HG03575 (cell line): ENCODE measurements around the gene MAD1L1.

ENCODE experiments used
- ATAC-seq: cut with Tn5 transposase; IDR thresholded peaks from one replicate; pipeline ENCODE4 v1.9.1; 2021; ENCODE audit not compliant: unreplicated experiment, insufficient number of reproducible peaks, low FRiP score; ENCODE audit errors: extremely low read depth

Gene MAD1L1

DNA sequence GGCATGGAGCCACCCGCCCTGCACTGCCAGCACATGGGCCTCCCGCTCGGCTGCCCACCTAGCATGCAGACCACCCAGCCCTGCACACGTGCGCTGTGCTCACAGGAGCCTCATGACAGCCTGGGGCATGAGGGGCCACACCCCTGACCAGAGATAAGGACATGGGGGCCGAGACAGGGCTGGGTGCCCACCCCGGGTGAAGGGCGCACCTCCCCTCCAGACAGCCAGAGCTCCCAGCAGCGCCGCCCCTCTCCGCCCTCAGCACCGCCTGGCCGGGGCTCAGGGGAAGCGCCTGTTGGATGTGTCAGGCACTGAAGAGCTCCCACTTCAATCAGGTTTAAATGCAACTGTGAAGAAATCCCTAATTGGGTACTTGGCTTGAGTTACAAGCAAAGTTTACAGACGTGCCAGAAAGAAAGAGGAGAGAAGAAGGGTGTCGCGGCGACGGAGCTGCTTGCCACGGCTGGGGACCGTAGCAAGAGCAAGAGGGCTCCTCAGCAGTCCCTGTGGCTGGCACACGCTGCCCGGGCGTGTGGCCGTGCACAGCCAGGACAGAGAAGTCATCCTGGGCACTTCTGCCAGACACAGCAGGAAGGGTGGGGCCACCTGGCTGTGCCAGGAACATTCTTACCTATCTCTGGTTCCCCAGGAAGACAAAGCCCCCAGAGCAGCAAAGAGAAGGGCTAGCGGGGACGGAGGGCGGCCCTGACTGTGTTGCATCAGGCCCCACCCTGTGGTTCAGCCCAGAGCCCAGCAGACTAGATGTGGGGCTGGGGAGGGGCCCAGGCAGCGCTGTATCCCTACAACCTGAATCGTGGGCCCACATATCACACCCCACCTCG is 315.3 kb downstream of the MAD1L1 start:
- ATAC-seq: no peak

DNA sequence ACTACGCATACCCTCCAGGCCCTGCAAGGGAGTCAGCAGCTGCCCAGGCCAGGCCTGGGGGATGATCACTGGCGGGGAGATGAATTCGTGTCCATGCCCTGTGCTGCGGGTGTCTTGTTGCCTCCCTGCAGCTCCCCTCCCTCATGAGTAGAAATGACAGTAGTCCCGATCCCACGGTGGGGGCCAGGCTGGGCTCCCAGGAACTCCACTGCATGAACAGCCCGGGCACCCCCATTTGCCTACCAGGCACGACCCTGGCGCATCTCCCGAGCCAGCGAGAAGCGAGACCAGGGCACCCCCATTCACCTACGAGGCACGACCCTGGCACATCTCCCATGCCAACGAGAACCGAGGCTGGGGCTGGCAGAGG is 316.2 kb downstream of the MAD1L1 start:
- ATAC-seq: no peak

DNA sequence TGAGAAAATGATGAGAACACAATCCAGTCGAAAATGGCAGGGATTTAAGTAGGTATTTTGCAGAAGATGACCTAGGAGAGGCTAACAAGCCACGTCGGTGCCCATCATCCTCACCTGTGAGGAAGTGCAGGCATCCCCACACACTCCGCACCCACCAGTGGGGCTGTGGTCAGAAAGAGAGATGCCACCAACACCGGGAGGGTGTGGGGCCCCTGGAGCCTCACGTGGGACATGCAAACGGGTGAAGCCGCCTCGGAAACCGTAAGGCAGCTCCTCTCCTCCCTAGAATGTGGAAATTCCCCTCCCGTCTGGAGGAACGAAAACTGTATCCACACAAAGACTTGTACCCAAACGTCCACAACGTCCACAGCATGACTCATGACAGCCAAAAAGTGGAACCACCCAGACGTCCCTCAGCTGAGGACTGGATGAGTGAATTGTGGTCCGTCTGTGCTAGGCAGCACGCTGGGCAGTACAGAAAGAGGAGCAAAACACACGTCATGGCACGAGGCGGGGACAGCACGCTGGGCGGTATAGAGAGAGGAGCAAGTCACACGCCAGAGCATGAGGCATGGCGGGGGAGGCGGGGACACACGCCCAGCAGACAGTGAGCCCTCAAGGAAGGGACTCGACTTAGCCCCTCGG is 316.7 kb downstream of the MAD1L1 start:
- no peak for ATAC-seq

DNA sequence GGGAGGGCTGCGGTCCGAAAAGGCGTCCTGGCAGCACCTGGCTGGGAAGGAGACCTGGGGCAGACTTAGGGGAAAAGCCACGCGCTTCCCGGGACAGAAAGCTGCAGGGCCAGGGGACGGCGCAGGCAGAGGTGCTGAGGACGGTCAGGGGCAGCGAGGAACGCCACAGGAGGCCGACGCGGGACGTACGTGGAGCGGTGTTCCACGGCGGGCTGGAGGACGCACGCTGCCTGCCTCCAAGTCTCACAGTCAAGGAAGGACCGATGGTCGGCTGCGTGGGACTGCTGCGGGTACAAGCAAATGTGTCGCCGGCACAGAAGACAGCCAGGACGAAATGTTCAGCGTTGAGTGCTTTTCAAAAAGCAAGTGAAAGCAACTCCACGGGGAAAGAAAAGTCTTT is 317.4 kb downstream of the MAD1L1 start:
- no peak for ATAC-seq

DNA sequence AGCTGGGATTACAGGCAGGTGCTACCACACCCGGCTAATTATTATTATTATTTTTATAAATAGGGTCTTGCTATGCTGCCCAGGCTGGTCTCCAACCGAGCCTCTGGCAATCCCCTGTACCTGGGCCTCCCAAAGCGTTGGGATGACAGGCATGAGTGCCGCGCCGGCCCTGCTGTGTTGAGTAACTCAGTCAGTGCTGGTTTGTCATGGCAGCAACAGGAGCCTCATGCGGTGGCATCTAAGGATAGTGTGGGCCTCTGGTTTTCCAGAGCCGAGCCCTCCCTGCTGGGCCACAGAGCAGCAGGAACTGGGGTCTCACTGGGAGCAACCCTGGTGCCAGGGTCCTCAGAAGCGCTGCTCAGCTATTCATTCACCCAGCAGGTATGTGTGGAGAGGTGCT is 318.0 kb downstream of the MAD1L1 start:
- ATAC-seq: no peak

DNA sequence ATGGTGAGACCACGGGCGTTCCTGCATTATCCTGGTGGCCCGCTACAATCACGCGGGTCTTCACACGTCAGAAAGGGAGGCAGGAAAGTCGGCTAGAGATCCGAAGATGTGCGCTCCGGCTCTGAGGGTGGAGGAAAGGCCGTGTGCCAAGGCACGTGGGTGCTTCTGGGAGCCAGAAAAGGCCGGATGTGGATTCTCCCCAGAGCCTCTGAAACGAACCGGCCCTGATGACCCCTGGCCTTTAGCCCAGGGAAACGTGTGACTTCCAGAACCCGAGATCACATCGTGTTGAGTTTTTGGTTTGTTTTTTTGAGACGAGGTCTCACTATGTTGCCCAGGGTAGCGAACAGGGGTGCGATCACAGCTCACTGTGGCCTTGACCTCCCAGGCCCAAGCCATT is 318.4 kb downstream of the MAD1L1 start:
- ATAC-seq: no peak

DNA sequence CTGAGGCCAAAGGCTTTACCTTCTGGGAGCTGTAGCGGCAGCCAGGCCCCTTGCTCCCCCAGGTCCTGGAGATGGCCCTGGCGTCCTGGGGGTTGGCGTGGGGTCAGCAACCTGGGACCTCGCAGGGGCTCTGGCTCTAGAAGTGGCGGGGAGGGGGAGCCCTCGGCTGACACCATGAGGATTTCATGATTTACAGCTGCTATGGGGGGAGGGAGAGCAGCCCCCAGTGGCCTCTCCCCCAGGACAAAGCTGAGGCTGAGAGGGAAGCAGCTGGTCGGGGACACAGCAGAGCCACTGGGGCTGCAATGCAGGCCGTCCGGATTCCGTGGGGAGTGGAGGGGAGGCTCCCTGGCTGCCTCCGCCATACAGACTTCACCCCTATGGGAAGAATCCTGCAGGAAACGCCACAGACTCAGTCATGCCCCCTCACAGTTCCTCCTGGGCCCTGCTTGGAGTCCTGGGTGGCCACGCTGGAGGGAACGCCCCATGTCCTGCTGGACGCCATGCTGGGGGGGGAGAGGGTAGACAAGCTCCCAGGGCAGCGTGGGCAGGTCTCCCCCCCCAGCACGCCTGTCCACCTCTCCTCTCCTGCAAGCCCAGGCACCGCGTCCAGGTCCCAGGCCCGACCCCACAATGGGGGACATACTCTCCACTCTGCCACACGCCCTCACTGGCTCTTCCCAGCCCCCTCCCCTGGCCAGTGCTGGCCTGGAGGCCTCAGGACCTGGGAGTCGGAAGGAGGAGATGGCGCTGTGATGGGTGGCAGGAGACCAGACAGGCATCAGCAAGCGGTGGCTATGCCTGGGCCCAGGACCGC is 319.1 kb downstream of the MAD1L1 start:
- ATAC-seq: no peak

DNA sequence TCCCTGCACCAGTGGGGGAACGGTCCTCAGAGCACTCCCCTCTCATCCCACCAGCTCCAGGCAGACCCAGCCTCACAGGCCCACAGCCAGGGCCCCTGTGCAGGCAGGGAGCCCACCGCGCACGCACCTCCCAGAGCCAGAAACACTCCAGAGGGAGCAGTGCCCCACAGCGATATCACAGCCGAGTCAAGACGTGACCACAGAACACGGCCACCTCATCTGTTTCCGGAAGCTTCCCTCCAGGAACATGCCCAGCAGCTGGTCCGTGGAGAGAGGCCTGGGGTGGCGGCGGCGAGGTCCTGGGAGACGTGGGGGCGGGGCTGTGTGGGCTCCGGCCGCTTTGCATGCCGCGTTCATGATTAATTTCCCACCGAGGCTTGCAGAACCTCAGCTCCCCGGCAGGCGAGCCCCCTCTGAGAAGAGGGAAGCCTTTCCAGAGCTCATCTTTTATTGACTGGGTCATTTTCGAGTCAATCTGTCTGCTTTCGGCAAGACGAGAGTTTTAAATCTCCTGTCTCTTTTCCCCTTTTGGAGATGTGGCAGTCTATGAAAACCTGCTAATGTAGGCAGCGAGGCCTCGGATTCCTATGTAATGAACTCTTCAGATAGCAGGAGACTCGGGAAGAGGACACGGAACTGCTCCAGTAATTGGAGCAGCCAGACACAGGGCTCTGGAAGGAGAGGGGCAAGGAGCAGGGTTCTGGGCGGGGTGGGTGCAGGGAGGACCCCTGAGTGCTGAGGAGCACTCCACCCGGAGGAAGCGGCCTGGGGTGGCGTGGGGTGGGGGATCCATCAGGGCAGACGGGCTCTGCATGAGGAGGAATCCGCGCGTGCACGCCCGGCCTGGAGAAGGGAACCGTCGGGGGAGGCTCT is 319.9 kb downstream of the MAD1L1 start:
- no peak for ATAC-seq

DNA sequence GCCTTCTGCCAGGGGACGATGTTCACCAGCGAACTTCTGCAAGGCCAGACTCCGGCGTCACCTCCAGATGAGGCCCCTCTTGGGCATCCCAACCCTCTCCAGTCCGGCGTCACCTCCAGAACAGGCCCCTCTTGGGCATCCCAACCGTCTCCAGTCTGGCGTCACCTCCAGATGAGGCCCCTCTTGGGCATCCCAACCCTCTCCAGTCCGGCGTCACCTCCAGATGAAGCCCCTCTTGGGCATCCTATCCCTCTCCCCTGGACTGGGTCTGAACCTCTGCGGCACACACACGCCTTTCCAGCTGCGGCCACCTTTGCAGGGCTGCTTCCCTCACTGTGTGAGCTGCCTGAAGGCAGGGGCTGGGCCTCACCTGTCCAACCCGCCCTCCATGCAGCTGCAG is 321.2 kb downstream of the MAD1L1 start:
- ATAC-seq: no peak

DNA sequence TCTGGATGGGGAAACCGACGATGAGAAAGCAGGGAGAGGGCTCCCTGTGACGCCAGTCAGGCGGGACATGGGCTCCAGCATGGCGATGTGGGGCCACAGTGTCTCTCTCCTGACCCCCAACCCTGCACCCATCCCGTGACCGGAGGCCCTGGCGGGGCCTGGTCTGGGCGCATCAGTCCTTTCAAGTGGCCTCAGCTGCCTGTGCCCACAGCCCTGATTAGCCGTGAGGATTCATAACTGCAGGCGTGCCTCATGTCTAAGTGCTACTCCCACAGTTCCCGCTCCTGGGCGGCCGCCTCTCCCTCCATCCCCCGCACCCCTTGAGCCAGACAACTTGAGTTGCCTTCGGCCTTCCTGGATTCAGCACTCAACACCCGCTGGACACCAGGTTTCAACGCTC is 321.9 kb downstream of the MAD1L1 start:
- ATAC-seq: no peak

DNA sequence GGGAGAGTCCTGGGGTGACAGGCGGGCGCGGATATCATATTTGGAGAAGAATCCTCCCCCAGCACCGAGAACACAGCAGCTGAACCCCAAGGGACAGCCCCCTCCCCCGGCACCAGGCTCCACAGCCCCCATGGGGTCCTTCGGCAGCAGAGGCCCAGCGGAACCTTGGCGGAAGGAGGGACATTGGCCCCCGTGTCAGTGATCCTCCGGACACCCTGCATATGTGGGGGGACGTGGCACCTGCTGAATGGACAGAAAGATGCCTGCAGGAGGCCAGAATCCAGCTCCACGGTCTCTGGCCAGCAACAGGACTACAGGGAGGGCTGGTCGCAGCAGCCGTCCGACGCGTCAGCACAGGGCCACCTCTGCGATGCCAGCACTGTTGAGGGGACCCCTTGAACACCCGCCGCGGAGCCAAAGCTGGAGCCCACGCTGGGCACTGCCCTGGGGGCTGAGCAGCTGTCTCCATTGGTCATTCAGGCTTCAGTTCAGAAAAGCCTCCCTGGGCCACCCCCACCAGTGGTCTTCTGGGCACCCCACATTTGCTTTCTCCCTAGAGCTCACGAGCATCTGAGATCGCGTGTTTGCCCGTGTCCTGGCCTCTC is 322.6 kb downstream of the MAD1L1 start:
- no peak for ATAC-seq

DNA sequence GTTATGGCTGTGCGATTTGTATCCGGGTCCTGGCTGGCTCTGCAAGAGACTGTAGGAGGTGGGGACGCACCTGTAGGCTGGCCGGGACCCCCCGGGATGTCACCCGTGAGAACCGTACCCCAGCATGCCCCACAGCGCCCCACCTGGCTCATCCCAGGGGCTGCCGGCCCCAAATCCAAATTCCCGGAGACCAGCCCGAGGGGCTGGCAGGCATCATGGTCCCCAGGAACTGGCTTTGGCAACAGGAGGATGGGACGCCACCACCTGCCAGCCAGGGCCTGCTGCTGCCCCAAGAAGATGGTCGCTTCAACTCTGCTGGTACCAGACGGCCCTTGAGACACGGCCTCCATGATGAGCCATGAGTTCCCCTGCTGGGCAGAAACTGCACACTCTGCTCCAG is 323.3 kb downstream of the MAD1L1 start:
- no peak for ATAC-seq

DNA sequence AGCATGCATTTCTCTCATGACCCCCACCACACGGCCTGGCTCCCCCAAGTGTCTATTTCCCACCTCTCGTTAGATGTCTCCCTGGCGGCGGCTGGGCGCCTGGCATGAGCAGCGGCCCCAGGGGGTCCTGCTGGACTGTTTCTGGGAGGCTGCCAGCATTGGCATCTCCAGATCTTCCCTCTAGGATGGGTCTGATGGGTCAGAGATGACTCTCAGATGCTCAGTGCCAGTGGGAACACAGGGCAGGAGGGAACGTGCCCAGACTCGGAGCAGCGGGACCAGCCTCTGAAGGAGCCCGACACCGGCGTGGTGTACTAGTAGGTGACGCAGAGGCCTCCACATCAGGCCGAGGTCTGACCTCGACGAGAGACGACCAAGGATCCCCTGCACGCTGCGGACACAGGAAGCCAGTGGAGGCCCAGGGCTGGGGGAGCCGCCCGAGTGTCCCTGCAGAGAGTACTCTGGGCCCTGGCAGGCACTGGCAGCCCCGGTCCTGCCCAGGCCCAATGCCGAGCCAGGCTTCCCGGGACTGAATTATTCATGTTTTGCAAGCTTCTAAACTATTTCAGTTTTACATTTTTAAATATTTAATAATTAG is 323.8 kb downstream of the MAD1L1 start:
- ATAC-seq: no peak

DNA sequence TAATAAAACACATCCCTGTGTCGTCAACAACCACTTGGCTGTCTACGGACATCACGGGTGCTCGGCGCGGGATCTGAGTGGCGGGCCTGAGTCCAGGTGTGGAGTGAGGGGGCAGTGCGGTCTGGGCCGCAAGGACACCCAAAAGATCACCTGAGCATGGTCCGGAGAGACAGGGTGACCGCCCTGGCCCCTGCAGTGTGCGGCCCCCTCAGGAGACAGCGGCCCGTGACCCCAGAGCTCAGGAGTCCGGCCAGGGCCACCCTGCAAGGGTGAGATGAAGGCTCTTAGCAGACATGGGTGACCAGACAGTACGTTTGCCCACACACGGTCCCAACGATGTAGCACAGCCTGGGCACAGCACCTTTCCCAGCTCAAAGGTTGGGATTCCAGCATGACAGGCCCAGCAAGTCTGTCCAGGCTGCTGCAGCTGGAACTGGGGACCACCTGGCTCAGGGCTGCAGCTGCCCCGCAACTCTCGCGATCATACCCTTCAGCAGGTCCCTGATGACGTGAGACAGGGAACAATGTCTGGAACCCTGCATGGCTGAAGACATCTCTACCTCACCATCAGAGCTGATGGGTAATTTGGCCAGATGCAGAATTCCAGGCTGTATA is 324.9 kb downstream of the MAD1L1 start:
- ATAC-seq: no peak

DNA sequence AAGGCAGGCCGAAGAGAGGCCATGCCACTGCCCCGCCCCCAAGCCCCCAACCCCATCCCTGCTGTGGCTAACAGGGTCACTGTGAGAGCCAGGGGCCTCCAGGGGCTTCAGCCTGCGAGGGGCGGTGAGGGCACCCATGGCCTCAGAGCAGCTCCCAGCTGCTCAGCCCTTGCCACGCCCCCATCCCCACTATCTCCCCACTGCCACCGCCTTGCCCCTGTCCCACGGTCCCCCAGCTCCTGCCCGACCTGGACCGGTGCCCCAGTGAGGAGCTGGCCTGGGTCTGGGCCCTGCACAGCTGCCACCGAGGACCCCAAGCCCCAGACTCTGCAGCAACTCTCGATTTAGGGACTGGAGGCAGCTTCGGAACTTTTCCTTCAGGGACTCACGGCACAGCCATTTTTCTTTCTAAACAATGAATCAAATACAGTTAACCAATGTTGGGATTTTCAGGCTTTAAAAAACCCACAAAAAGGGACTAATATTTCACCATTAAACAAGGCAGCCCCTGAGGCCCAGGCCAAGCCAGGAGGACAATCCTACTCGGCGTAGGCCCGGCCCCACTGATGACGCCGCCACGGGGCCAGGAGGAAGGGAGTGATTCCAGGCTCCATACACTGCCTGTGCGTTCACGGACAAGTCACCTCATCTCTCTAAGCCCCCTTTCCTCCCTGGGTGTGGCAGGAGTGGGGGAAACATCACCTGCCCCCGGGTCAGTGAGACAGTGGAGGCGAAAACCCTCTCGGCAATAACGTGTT is 325.6 kb downstream of the MAD1L1 start:
- ATAC-seq: no peak

DNA sequence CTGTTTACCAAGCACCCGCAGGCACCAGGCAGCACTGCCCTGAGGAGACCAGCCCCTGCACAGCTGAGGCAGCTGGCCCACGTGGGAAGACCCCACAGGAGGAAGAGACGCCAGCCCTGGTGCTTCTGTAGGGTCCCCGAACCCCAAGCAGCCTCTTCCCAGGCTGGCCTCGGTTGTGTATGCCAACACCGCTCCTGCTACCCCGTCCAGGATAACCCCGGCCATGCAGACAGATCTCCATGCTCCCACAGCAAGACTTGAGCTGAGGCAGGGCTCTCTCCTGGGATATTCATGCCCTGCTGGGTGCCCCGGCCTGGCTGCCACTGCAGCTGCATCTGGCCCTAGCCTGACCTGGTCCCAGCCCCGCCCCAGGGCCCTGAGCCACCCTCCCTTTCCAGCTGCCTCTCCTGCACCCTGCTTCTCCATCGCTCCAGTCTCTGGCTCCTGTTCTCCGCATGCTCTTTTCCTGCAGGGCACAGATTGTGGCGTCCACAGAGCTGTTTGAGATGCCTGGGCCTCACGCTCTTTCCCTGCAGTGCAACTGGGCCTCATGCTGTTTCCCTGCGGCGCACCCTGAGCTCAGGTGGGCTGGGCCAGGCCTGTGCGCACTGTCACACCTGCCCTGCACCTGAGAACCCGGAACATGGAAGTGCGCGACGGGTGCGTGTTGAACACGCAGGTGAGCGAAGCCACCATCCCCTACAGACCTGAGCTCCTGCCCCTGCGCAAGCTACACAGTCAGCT is 326.5 kb downstream of the MAD1L1 start:
- no peak for ATAC-seq
